Activated naive CD4-positive, alpha-beta T cell treated with anti-CD3 and anti-CD28 coated beads, Interleukin-2, amount 10 ng/mL, durations not matched to agents 7 days and 5 days (primary cell): Measurements from ENCODE around the gene MSMP.

Experiments
- CTCF ChIA-PET: fragments of 350-600 bp; sonication (Branson Sonifier 250); formaldehyde crosslinking; loops from one replicate; lab custom pipeline; 2021; ENCODE audit warnings: antibody characterized with exemption; lab: Charles Lee
- DNase-seq: peaks from one replicate; pipeline ENCODE4 v3.0.0-alpha.2; 2020
- H3K27ac Mint-ChIP-seq: one replicate; pipeline ENCODE4 v1.8.0; 2021; ENCODE audit warnings: mild to moderate bottlenecking, moderate library complexity, mixed read lengths
- H3K27me3 Mint-ChIP-seq: one replicate; pipeline ENCODE4 v1.8.0; 2021; ENCODE audit warnings: mild to moderate bottlenecking, mixed read lengths
- H3K36me3 Mint-ChIP-seq: one replicate; pipeline ENCODE4 v1.8.0; 2021; ENCODE audit warnings: mixed read lengths
- H3K4me1 Mint-ChIP-seq: one replicate; pipeline ENCODE4 v1.8.0; 2021; ENCODE audit warnings: mixed read lengths
- H3K4me3 Mint-ChIP-seq: one replicate; pipeline ENCODE4 v1.8.0; 2021; ENCODE audit warnings: mild to moderate bottlenecking, moderate library complexity, mixed read lengths
- H3K9me3 Mint-ChIP-seq: one replicate; pipeline ENCODE4 v1.8.0; 2021; ENCODE audit warnings: mixed read lengths

Gene MSMP

DNA sequence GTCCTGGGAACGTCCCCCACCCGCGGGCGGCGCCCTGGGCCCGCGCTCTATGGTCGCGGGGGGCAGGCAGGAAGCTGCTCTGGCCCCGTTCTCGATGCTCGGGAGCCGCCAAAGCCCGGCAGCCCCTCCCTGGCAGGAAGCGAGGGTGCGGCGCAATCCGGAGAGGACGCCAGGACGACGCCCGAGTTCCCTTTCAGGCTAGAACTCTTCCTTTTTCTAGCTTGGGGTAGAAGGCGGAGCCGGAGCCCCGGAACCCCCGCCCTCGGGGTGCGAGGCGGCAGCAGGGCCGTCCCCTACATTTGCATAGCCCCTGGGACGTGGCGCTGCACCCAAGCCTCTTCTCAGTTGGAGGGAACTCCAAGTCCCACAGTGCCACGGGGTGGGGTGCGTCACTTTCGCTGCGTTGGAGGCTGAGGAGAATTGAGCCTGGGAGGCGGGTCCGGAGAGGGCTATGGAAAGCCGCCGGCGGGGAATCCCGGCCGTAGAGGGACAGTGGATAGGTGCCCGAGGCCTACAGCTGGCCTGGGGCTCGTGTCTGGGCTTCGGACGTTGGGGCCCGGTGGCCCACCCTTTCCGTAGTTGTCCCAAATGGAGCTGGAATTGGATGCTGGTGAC is 21.8 kb downstream of the MSMP start, which contains the start of the genes CREB3 and TLN1:
Gene CREB3, plus strand, starts transcription at position 482 of the 615 bp plus-strand sequence. Its CDS starts 107 bp downstream, at position 589.
Gene TLN1, minus strand, starts transcription at position 11 of the 615 bp plus-strand sequence. CDS start 6,501 bp downstream, outside the sequence.
- H3K27me3 Mint-ChIP-seq: no peaks in the 10 kb centered on the region
- H3K9me3 Mint-ChIP-seq: no peaks in the 10 kb centered on the region
- peaks cover 34% of the 10 kb centered on the region for H3K4me1 Mint-ChIP-seq
- peak; percentile 99 for DNase-seq
- CTCF ChIA-PET: interaction anchor here (0.8 to 5.0 kb wide), 13 partner anchors 9 to 129 kb away, joined by 3 to 25 read pairs (median 9); partner anchors contain the start of genes ARHGEF39, CCDC107, GBA2 and MSMP
- peaks cover 23% of the 10 kb centered on the region for H3K36me3 Mint-ChIP-seq
- H3K27ac Mint-ChIP-seq: peak within 1 kb of the TSS; percentile 92
- H3K4me3 Mint-ChIP-seq: no peak within 1 kb of the TSS

DNA sequence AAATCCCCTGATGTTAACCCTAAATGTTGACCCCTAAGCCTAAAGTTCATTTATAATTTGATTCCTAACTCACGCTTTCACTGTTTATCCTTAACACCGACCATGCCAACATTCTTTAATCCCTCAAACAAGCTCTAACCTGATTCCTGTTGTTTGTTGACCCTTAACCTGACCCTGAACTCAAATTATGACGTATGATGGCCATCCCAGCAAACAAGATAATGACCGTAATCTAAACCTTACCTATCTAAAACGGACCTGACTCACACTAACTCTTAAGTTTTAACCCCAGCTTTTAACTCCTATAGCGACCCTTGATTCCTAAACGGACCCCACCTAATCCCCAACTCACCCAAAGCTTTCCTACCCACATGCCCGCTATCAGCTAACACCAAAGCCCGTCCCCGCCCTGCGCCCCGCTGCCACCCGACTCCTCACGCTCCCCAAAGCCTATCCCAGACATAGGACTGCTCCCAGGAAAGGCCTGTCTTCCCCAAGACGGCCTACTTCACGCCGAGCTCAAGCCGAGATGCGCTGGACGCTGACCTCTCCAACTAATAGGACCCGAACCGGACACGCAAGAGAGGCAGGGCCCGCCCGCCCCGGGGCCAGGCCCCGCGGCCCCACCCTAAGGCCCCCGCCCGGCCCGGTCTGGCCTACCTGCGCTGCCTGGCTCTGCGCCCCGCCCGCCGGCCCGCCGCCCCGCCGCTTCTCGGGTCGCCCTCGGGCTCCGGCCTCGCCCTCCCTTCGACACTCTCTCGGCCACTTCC is 22.5 kb downstream of the MSMP start:
- no peak for DNase-seq
- no peaks in the 10 kb centered on the region for H3K9me3 Mint-ChIP-seq
- no peak overlapping the region for H3K4me3 Mint-ChIP-seq
- H3K36me3 Mint-ChIP-seq: peaks cover 26% of the 10 kb centered on the region
- peaks cover 34% of the 10 kb centered on the region for H3K4me1 Mint-ChIP-seq
- CTCF ChIA-PET: interaction anchor here (0.8 to 5.0 kb wide), 19 partner anchors 10 to 617 kb away, joined by 3 to 25 read pairs (median 5); partner anchors contain the start of genes ARHGEF39, CCDC107, GBA2 and MSMP
- no peaks in the 10 kb centered on the region for H3K27me3 Mint-ChIP-seq
- peak overlapping the region; percentile 86 for H3K27ac Mint-ChIP-seq

DNA sequence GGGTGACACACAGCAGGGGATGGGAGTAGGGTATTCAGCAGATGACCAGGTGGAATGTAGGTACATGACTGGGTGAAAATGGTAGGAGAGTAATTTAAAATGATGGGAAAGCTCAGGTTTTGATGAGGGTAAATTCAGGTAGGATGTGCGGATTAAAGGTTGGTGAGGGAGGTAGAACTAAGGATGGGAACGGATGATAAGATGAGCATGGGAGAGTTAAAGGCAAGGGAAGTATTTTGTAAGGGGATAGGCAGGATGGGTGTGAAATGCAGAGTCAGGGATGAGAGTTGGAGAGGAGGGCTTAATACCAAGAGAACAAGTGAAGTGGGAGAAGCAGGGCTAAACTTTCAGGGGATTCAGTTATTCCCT is 23.6 kb downstream of the MSMP start:
- Mint-ChIP-seq H3K9me3 (no peaks in the 10 kb centered on the region), H3K4me3 (no peak overlapping the region), H3K27me3 (no peaks in the 10 kb centered on the region), H3K4me1 (peaks cover 24% of the 10 kb centered on the region), H3K27ac (peak overlapping the region; percentile 13), H3K36me3 (peaks cover 23% of the 10 kb centered on the region)
- CTCF ChIA-PET: interaction anchor here (0.8 to 5.0 kb wide), 17 partner anchors 14 to 616 kb away, joined by 3 to 25 read pairs (median 5); partner anchors contain the start of genes ARHGEF39, CCDC107, GBA2 and MSMP
- no peak for DNase-seq

DNA sequence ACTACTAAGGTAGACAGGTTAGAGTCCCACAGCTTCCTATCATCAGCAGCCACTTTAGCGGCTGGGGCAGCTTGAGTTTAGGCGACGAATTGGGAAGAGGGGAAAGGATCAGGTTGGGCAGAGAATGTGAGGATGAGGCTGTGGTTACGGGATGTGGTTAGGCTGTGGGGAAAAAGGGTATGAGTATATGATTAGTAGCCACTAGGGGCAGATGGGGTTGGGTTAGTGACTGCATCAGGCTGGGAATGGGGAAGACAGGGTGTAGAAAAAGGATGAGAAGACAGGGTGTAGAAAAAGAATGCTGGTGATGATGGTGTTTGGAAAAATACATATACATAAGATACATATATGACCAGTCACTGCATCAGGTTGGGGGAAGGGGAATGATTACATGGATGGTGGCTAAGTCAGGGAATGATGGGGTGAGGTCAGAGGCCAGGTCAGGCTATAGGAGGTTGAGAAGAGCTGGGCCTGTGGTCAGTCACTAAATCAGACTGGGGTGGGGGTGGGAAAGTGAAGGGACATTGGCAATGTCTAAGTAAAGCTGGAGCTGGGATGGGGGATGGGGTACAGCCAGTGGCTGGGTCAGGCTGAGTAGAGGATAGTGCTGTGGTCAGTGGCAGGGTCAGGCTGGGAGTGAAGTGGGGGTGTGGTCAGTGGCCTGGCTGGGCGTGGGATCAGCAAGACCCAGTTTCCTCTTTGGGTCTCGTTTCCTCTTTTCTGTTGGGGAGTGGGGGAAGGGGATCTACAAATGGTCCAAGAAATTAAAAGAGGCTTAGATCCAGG is 24.2 kb downstream of the MSMP start:
- Mint-ChIP-seq H3K4me3 (no peak overlapping the region), H3K9me3 (no peaks in the 10 kb centered on the region), H3K27me3 (no peaks in the 10 kb centered on the region), H3K27ac (peak overlapping the region; percentile 21), H3K36me3 (peaks cover 19% of the 10 kb centered on the region), H3K4me1 (peaks cover 20% of the 10 kb centered on the region)
- CTCF ChIA-PET: interaction anchor here (1.3 to 5.0 kb wide), 14 partner anchors 9 to 240 kb away, joined by 3 to 25 read pairs (median 8); partner anchors contain the start of genes CCDC107, CD72, GBA2 and MSMP
- DNase-seq: peak; percentile 48

DNA sequence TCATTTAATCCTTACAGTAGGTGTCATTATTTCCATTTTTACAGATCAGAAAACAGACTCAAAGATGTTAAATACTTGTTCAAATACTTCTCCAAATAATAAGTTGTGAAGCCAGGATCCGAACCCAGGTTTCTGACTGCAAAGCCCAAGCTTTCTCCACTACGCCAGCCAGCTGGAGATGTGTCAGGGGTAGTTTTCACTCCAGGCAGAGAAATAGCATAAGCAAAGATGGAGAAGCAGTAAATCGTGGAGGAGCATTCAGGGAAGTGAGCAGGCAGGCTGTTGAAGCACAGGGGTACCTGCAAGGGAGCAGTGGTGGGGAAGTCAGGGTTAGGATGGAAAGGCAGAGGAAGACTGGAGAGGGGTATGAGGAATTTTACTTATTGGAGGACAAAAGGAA is 25.0 kb downstream of the MSMP start:
- Mint-ChIP-seq H3K9me3 (no peaks in the 10 kb centered on the region), H3K27me3 (no peaks in the 10 kb centered on the region), H3K27ac (no peak overlapping the region), H3K4me3 (no peak overlapping the region), H3K36me3 (peaks cover 24% of the 10 kb centered on the region), H3K4me1 (peaks cover 17% of the 10 kb centered on the region)
- no peak for DNase-seq
- CTCF ChIA-PET: interaction anchor here (0.8 to 5.0 kb wide), 12 partner anchors 9 to 239 kb away, joined by 3 to 43 read pairs (median 6); partner anchors contain the start of genes CCDC107, CD72, GBA2 and MSMP

DNA sequence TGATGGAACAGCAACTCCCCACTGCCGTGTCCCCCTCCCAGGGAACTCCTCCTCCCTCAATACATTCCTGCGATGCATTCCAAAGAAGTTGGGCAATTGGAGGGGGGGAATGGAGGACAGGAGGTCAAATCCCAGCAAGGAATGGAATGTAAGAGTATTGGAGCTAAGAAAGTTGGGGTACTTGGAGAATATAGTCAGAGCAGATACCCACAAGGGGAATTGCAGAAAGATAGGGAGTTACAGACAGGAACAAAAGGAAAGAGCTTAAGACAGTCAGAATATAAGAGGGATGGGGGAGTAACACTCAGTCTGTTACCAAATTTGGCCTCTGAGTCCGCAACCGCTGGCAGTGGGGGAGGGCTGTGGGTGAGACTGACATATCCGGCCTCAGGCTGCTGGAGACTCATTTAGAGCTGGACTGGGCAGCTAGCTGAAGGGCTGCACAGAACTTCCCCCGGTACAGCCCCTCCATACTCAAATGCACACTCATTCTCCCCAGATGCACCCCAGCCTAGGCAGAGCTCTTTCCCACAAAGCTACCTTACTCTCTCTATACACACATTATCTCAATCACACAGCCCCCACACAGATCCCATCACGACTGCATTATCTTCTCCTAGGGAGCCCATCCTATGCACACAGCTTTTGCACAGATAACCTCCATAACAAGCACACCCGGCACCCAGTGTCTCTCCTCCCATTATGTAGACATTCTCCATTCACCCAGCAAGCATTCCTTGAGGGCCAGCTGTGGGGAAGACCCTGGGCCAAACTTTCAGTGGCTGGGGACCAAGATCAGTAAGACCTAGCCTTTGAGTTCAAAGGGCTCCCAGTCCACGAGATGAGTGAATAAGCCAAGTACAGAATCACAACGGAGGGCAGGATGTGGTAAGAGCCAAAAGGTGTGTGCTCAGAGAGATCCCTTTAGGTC is 25.8 kb downstream of the MSMP start:
- peak; percentile 56 for DNase-seq
- CTCF ChIA-PET: interaction anchor here (0.8 to 5.0 kb wide), 16 partner anchors 8 to 112 kb away, joined by 3 to 43 read pairs (median 6); partner anchors contain the start of genes ARHGEF39, CCDC107, CD72 and GBA2
- Mint-ChIP-seq H3K27ac (no peak overlapping the region), H3K4me1 (peaks cover 12% of the 10 kb centered on the region), H3K27me3 (no peaks in the 10 kb centered on the region), H3K9me3 (no peaks in the 10 kb centered on the region), H3K36me3 (peaks cover 29% of the 10 kb centered on the region), H3K4me3 (no peak overlapping the region)

DNA sequence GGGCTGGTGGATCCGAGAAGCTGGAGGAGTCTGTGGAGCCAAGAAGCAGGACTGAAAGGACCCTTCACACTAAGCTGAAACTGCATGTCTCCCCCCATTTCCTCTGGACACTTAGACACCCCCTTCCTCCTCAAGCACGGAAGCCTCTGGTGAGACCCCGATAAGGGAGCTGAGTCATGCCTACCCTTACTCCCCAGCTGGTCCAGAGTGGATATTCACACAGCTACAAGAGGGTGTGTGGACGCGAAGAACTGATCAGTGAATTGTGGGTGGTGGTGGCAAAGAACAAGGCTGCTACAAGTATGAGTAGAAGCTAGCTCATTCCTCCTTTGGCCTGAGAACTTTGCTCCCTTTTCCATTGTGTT is 26.4 kb downstream of the MSMP start:
- Mint-ChIP-seq H3K36me3 (peaks cover 32% of the 10 kb centered on the region), H3K4me3 (no peak overlapping the region), H3K4me1 (peaks cover 7% of the 10 kb centered on the region), H3K27ac (no peak overlapping the region), H3K27me3 (no peaks in the 10 kb centered on the region), H3K9me3 (no peaks in the 10 kb centered on the region)
- DNase-seq: no peak
- CTCF ChIA-PET: interaction anchor here (1.2 to 3.8 kb wide), 15 partner anchors 8 to 111 kb away, joined by 3 to 43 read pairs (median 6); partner anchors contain the start of genes ARHGEF39, CCDC107, CD72 and GBA2

DNA sequence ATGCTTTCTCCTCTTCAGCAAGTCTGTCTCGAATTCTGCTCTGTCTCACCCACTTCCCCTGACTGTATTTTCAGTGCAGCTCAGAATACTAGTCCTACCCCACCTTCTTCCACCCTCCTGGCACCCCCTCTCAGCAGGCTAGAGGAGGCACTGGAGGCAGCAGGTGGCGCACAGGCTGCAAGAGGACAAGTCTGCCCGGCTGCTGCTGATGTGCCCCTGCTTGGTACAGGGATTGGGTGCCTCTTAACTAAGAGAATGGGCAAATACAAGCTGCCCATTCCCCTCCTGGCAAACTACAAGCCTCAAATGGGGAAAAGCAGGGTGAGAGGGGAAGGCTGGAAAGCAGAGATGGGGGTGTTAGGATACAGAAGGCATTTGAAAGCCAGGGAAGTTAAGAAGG is 27.1 kb downstream of the MSMP start:
- Mint-ChIP-seq H3K27ac (peak overlapping the region; percentile 47), H3K36me3 (peaks cover 38% of the 10 kb centered on the region), H3K9me3 (no peaks in the 10 kb centered on the region), H3K4me3 (peak overlapping the region; percentile 44), H3K27me3 (no peaks in the 10 kb centered on the region), H3K4me1 (peaks cover 7% of the 10 kb centered on the region)
- CTCF ChIA-PET: interaction anchor here (0.8 to 3.8 kb wide), 14 partner anchors 9 to 155 kb away, joined by 3 to 43 read pairs (median 6); partner anchors contain the start of genes ARHGEF39, CCDC107, CD72 and GBA2
- DNase-seq: peak; percentile 65

DNA sequence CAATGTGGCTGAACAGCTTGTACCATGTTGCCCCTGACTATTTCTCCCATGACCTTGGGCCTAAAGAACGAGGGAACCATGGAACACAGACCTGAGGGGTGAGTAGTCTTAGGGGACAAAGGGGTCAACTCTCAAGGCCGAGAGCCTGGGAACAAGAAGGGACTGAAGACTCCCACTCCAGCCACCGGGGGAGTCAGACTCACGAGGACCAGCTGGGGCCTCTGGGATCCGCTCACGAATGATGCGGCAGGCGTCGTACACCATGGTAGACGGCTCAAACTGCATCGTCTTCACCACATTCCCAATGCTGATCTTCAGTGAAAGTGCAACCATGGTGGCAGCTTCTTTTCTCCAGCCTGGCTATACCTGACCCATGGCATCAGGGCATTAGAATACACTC is 28.7 kb downstream of the MSMP start:
- CTCF ChIA-PET: interaction anchor here (3.8 kb wide), 1 partner anchor 29 kb away, joined by 43 read pairs; no protein-coding TSS in a partner anchor
- no peak overlapping the region for H3K4me3 Mint-ChIP-seq
- H3K27me3 Mint-ChIP-seq: no peaks in the 10 kb centered on the region
- H3K9me3 Mint-ChIP-seq: no peaks in the 10 kb centered on the region
- no peaks in the 10 kb centered on the region for H3K4me1 Mint-ChIP-seq
- DNase-seq: no peak
- H3K36me3 Mint-ChIP-seq: peaks cover 49% of the 10 kb centered on the region
- no peak overlapping the region for H3K27ac Mint-ChIP-seq

DNA sequence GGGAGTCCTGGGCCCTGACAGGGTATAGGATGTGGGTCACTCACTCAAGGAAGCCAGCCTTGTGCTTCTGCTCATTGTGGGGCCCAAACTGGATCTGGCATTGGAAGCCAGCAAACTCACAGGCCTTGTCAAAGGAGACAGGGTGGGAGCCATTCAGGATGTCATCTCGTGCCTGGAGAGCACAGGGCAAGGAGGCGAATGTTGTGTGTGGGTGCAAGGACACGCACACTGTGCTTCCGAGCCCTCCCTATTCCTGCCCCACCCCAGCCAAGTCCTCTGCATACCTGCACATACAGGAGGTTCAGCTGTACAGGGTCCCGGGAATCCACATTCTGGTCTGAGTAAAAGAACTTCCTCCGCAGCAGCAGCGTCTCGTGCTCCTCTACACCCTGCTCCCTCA is 30.2 kb downstream of the MSMP start:
- no peaks in the 10 kb centered on the region for H3K4me1 Mint-ChIP-seq
- CTCF ChIA-PET: interaction anchor here (1.1 to 1.3 kb wide), 2 partner anchors 27 to 32 kb away, joined by 3 to 6 read pairs; no protein-coding TSS in a partner anchor
- H3K9me3 Mint-ChIP-seq: no peaks in the 10 kb centered on the region
- DNase-seq: no peak
- peaks cover 62% of the 10 kb centered on the region for H3K36me3 Mint-ChIP-seq
- H3K27me3 Mint-ChIP-seq: no peaks in the 10 kb centered on the region
- H3K27ac Mint-ChIP-seq: no peak overlapping the region
- H3K4me3 Mint-ChIP-seq: no peak overlapping the region

DNA sequence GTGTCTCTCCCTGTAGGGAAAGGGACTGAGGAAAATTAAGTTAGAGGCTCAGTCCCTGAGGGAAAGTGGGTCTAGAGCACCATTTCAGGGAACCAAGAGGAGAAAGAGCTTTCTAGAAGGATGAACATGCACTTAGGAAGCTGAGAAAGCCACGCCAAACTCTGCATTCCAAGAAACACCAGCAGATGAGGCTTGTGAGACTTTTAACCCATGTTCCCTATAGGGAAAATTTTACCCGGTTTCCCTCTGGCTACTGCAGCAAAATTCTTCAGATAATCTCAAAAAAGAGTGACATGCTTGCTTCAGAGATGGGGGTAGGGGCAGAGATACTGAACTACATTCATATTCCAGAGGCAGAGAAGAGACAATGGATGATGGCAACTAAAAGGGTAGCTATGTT is 30.6 kb downstream of the MSMP start:
- Mint-ChIP-seq H3K36me3 (peaks cover 65% of the 10 kb centered on the region), H3K9me3 (no peaks in the 10 kb centered on the region), H3K4me1 (no peaks in the 10 kb centered on the region), H3K27me3 (no peaks in the 10 kb centered on the region), H3K27ac (no peak overlapping the region), H3K4me3 (no peak overlapping the region)
- CTCF ChIA-PET: interaction anchor here (1.3 kb wide), 1 partner anchor 27 kb away, joined by 6 read pairs; no protein-coding TSS in a partner anchor
- DNase-seq: no peak

DNA sequence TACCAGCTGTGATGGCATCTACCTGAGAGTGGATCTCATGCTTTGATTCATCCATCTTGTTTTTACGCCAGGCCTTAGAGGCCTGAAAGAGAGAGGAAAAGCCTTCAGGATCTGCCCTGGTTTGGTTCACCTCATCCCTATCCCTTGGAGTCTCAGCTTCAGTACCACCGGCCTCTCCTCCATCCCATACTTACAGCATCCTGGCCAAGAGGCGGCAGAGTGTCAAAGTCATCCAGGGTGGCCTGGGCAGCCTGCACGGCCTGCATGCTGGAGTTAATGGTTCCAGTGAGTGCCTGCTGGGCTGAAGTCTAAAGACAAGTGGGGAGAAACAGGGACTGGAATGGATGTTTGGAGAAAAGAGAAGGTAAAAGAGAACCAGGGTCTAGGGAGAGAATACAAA is 34.5 kb downstream of the MSMP start:
- DNase-seq: no peak
- CTCF ChIA-PET: no interaction called here
- Mint-ChIP-seq H3K36me3 (peaks cover 83% of the 10 kb centered on the region), H3K4me1 (no peaks in the 10 kb centered on the region), H3K27me3 (no peaks in the 10 kb centered on the region), H3K4me3 (no peak overlapping the region), H3K9me3 (no peaks in the 10 kb centered on the region), H3K27ac (no peak overlapping the region)
